VCaP (cell line): ENCODE measurements around the gene RTL1.

Experiments used
- H3K27ac ChIP-seq: fragments of 450-650 bp; 2 replicates; pipeline ENCODE4 v1.5.1; 2017
- TF ChIP-seq, protein P1 (sequence below): fragments of 450-650 bp; conservative IDR thresholded peaks from 2 replicates; pipeline ENCODE4 v1.5.1; 2017; ENCODE audit warnings: mild to moderate bottlenecking, moderate library complexity

Gene RTL1

DNA sequence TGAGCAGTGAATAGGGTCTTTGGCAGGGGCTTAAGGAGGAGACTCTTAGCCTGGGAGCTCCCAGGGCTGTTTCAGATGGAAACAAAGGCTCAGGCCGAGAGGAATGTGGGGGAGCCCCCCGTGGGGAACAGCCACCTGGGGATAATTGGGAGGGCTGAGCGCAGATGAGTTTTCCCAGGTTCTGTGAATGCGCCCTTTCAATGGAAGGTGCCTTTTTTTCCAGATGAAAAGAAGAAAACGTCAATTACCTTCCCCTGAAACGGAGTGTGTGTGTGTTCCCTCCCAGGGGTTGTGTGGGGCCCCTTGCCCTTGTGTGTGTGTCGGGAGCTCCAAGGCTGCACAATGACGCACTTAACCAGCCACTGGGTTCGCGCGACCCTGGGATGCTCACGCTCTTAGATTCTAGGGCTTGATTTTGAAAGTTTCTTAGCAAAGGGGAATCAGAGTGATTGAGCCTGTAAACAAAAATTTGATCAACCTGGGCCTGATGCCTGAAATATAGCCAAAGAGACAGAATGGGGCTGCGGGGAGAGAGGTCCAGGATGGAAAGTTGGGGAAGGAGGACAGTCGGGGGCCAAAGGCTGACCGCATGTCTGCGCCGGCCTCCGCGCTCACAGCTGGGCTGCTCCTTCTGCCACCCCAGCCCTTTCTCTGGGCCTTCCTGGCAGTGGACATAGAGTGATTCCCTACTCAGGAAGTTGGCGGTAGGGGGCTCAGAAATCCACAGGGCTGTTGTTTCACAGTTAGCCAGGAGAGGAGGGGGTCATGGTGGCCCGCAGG is 63.0 kb downstream of the RTL1 start:
- TF ChIP-seq, protein P1, sequence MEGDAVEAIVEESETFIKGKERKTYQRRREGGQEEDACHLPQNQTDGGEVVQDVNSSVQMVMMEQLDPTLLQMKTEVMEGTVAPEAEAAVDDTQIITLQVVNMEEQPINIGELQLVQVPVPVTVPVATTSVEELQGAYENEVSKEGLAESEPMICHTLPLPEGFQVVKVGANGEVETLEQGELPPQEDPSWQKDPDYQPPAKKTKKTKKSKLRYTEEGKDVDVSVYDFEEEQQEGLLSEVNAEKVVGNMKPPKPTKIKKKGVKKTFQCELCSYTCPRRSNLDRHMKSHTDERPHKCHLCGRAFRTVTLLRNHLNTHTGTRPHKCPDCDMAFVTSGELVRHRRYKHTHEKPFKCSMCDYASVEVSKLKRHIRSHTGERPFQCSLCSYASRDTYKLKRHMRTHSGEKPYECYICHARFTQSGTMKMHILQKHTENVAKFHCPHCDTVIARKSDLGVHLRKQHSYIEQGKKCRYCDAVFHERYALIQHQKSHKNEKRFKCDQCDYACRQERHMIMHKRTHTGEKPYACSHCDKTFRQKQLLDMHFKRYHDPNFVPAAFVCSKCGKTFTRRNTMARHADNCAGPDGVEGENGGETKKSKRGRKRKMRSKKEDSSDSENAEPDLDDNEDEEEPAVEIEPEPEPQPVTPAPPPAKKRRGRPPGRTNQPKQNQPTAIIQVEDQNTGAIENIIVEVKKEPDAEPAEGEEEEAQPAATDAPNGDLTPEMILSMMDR, result no peak
- no peak overlapping the region for H3K27ac ChIP-seq

DNA sequence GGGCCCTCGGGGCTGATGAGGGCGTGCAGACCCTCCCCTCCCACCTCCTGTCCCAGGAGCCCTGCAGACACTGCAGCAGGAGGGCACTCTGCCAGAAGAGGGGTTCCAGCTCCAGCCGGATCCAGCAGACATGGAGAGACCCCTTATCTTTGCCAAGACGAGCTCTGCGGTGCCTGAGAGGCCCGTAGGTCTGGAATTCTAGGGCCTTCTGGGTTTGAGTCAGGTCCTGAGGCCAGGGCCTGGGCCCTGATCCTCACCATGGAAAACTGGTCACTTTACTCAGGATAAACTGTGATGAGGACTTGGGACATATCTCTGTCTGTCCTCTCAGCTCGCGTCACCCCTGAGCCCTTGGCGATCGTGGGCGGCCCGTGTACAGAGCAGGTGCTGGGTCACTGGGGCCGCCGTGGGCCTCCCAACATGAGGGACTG is 63.8 kb downstream of the RTL1 start:
- no peak overlapping the region for H3K27ac ChIP-seq
- TF ChIP-seq, protein P1, result no peak

DNA sequence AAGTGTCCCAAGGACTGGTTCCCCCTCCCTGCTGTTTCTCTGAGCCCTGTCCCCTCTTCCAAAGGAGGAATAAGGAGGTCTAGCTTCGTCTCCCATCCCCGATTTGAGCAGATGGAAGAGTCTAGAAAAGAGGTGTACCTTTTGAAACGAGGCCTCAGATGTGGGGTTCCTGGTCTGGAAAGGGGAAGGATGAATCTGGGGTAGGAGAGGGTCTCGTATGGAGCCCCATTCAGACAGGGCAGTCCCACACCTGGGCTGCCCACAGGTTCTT is 64.3 kb downstream of the RTL1 start:
- TF ChIP-seq, protein P1, result no peak
- H3K27ac ChIP-seq, result no peak overlapping the region

DNA sequence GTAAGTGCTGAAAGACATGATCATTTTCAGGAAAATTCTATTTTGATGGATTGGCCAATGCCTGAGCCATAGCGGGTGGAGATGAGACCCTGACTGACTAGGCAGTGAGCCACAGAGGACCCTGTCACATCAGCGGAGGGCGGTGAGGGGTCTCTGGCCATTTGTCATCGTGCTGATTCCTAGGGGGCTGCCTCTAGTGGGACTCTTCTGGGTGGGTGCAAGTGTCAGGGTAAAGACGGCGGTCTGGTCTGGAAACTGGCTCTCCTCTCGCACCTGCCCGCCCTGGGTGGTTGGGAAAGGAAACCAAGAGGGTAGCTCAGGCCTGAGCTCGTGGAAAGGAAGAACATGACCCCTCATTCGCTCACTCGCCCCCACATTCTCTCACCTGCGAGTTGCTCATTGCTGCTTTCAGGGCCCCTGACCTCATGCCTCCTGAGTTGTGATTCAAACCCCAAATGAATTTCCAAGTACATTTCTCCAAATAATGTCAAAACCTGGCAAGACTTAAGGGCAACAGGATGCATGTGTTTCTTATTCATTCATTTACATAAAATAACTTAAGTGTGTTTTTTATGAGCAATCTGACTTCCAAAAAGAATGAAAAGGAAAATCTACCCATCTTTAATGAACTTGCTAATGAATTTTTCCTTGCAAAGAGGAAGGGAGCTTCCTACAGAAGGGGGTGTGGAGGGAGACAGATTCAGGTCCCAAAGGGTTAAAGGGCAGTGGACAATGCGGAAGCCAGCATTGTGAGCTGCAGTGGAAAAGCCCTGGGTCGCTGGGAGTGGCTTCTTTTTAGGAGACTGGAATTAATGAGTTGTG is 64.8 kb downstream of the RTL1 start:
- TF ChIP-seq, protein P1, result no peak
- no peak overlapping the region for H3K27ac ChIP-seq

DNA sequence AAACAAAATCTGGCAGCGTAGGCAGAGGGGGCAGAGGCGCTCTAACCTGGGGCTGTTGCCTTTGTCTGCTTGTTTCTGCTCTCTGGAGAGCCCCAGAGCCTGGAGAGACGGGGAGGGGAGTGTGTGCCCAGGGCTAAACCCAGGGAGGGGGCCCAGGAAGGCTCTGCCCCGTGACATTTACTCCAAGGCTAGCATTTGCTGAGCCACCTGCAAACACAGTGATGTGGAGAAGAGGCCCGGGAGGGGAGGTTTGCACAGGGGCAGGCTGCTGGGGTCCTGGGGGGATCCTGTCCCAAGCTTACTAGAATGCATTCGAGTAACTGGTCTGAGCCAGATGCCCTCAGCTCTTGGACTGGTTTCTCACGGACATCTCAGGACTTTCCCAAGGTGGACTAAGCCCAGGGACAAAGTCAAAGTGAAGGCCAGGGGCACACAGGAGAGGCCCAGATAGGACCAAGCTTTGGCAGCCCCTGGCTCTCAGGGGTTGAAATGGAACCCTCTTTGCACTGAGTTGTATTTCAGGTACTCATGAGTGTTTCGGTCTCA is 65.6 kb downstream of the RTL1 start:
- H3K27ac ChIP-seq, result no peak overlapping the region
- TF ChIP-seq, protein P1, result no peak

DNA sequence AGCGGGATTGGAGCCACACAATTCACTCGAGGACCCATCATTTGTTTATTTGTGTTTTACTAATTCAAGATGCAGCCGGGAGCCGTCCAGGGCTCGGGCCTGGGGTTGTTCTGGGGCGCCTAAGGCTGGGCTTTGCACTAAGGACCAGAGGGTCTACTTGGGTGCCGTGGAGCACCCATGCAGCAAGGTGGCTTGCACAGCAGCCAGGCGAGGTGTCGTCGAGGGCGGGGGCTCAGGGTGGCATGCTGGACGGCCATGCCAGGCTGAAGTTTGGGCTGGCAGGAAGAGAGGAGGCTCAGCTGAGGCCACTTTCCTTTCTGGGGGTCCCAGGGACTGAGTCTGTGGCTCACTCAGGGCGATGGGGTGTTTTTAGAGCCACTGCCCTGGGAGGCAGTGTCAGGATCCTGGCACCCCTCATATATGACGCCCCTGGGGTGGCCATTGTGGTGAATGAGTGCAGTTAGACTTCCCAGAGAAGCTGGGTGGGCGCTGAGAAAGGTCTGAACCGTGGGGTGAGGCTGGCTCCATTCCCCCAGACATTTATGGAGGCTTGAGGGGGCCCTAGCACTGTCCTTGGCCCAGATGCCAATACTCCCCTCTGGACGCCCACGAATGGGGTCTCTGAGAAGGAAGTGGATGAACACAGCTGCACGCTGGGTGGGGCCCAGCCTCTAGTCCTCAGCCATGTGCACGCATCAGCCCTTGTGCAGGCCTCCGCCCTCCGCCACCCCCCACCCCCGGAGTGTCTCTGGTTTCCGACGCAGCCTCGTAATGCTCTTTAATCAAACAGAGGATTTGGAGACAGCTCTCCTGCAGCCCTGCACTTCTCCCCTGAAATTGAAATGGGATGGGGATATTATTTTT is 66.3 kb downstream of the RTL1 start:
- H3K27ac ChIP-seq, result no peak overlapping the region
- TF ChIP-seq, protein P1, result no peak
